ENCODE data around the gene MTMR3.

Gene MTMR3

DNA sequence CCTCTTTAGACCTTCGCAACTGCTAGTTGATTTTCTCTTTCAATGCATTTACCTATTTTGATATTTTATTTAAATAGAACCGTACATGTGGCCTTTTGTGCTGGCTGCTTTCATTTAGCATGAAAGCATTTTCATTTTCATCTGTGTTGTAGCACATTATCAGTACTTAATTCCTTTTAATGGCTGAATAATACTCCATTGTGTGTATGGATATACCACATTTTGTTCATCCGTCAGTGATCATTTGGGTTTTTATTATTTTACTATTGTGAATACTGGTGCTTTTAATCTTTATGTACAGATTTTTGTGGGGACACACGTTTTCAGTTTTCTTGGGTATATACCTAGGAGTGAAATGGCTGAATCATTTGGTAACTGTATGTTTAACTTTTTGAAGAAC lies 43.1 kb downstream of the MTMR3 start:
- TF ChIP-seq, protein P1, sequence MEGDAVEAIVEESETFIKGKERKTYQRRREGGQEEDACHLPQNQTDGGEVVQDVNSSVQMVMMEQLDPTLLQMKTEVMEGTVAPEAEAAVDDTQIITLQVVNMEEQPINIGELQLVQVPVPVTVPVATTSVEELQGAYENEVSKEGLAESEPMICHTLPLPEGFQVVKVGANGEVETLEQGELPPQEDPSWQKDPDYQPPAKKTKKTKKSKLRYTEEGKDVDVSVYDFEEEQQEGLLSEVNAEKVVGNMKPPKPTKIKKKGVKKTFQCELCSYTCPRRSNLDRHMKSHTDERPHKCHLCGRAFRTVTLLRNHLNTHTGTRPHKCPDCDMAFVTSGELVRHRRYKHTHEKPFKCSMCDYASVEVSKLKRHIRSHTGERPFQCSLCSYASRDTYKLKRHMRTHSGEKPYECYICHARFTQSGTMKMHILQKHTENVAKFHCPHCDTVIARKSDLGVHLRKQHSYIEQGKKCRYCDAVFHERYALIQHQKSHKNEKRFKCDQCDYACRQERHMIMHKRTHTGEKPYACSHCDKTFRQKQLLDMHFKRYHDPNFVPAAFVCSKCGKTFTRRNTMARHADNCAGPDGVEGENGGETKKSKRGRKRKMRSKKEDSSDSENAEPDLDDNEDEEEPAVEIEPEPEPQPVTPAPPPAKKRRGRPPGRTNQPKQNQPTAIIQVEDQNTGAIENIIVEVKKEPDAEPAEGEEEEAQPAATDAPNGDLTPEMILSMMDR (IDR thresholded peaks at IDR 0.05) = no peak

DNA sequence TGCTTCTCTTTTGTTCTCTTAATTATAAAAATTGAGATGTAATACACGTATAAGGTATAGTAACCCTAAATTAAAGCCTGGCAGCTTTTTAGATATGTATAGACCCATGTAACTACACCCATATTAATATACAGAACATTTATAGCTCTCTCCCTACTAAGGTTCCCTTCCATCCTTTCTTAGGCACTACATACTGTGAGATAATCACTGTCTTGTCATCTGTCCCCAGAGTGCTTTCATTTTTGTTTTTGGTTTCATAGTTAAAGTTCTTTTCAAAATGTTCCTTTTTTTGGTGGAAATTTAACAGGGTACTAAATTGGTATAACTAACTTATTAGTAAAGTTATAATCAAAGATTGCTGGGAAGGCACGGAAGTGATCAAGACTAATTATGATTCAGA lies 49.2 kb downstream of the MTMR3 start:
- TF ChIP-seq, protein P1 (IDR thresholded peaks at IDR 0.05) = no peak

DNA sequence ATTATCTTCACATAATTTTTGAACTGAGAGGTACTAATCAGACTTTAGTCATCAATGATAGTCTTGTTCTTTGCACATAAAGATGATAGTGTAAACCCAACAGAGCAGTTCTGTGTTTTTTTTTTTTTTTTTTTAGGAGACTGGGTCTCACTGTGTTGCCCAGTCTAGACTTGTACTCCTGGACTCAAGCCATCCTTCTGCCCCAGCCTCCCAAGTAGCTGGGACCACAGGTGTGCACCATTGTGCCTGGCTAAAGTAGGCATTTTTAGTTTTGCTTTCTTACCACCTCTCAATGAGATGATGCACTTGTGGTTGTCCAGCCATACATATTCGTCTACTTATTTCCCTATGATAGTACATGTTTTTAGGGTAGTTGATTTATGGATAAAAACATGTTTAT lies 50.6 kb downstream of the MTMR3 start:
- TF ChIP-seq, protein P1 (IDR thresholded peaks at IDR 0.05) = no peak

DNA sequence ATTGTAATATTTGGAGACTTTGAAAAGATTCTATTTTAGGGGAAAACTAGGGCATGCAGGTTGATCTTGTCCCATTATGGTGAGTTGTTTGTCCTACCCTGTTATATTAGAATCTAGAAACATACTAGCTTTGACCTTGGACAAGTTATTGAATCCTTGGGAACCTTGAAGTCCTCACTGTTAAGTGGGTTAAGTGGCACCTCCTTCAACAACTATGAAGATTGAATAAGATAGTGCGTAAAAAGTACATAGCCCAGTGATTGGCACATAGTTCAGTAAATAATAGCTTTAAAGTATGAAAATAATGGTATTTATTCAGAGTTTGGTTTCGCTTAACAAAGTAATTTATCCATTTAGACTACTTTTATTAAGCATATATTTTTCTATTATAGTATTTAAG lies 51.6 kb downstream of the MTMR3 start:
- TF ChIP-seq, protein P1 (IDR thresholded peaks at IDR 0.05) = no peak

DNA sequence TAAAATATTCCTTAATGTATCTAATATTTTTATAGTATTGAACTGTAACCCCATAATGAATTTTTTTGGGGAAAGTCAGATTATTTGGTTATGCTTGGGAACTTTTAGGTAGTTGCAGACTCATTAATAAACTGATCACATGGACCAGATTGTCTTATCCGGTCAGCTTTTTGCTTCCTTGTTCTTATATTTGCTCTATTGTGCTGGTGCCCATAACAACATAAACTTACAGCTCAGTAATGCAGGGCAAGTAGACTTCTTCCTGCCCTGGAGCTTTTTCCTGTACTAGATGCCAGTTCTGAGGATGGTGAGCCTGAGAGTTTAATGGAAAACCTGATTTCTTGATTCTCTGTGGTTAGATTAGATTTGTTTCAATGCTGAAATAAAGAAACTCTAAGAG lies 53.2 kb downstream of the MTMR3 start:
- TF ChIP-seq, protein P1 (IDR thresholded peaks at IDR 0.05) = no peak

DNA sequence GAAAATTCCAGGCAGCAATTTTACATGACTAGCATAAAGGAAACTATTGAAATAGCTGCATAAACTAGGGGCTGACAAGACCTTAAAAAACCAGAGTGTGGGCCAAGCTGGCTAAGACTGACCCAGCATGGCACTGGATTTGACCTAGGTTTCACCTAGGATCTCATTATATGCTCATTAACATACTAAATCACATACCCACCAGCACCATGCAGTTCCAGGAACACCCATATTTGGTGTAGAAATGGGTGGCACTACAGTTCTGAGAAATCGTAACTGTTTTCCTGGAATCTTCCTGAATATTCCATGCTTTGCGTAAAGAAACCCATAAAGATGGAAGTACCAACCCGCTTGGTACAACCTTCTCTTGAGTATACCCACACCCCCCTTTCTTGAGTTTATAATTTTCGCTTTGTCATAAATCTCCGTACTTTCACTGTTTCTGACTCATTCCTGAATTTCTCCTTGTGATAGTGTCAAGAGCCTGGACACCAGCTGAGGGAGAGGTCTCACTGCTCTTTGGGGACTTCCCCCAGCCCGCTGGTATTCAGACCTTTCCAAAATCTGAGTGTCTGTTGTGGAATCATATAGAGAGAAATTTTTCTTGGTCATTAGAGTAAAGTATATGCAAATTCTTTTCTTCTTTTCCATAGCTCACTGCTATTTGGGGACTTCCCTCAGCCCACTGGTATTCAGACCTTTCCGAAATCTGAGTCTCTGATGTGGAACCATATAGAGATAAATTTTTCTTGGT lies 55.1 kb downstream of the MTMR3 start:
- TF ChIP-seq, protein P1 (IDR thresholded peaks at IDR 0.05) = no peak

DNA sequence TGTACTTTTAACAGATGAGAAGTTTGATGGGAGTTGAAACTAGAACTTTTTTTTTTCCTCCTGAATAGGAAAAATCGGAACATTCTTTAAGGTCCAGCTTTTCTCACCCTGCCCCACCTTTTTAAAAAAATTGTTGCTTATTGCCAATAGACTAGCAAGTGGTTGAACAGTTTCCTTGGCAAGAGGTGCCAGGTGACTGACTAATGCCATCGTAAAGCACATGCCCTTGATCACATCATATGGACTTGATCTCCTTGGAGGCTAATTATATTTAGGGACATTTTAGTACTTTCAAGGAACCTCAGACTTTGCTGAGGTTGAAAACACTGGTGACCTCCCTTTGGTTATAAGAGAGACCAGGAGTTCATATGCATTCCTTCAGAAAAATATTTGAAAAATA lies 57.6 kb downstream of the MTMR3 start:
- TF ChIP-seq, protein P1 (IDR thresholded peaks at IDR 0.05) = no peak

DNA sequence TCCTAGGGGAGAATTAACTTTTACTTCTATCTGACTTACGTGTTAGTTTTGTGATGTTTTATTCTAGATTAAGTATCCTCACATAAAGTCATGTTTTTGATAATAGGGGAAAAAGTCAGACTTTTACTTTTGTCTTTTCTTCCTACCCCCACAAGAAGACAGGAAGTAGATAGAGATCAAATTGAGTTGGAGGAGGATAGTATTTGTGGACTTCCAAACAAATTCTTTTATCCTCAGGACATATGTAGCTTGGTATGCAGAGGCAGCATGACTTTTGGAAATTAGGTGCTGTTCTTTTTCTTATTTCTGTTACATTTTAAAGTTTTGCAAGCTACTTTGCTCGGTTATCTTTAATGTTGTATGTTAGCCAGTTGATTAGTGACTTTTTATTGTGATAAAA lies 61.4 kb downstream of the MTMR3 start:
- TF ChIP-seq, protein P1 (IDR thresholded peaks at IDR 0.05) = no peak

Measured in LNCAP (cell line).